Thyroid gland (tissue), 4 donors: ENCODE measurements around the gene LCNL1.

Source experiments
- CTCF ChIP-seq, 6 experiments: fragments of 200-600 bp in 3 of 6; fragments of 450-650 bp in 3 of 6; sonication (generic) in 3 of 6; IDR thresholded peaks; one replicate each; pipeline ENCODE4 v1.5.1; 2016 to 2019; ENCODE audit warnings: antibody characterized with exemption in 6 of 6, mild to moderate bottlenecking in 2 of 6, inconsistent platforms in 1 of 6, moderate library complexity in 1 of 6
- POLR2A ChIP-seq, 2 donors: fragments of 450-650 bp; IDR thresholded peaks; one replicate each; pipeline ENCODE4 v1.6.1; 2017; ENCODE audit warnings: antibody characterized with exemption in 2 of 2, mild to moderate bottlenecking in 2 of 2, moderate library complexity in 1 of 2

GRCh38 chr9:136939431-136939995 lies 43.3 kb upstream of the LCNL1 start:
- TF ChIP-seq POLR2A (IDR thresholded peaks at IDR 0.05) (no peak), CTCF (IDR thresholded peaks at IDR 0.05) (no peak)
